H9 (cell line): ENCODE results near the gene LTBP4. TPM values are rescaled to one million over a fixed set of nuclear protein-coding genes. Genes with fewer than 3 reads are reported as not detected.

ENCODE experiments used
- DNase-seq: peaks from one replicate; pipeline ENCODE4 v3.0.0-alpha.2; 2017
- H2AFZ ChIP-seq: one replicate; pipeline ENCODE4 v1.6.1; 2013; ENCODE audit warnings: mild to moderate bottlenecking, low read length, control low read depth, moderate library complexity
- H2AK5ac ChIP-seq: 2 replicates; pipeline ENCODE4 v1.6.1; 2013; ENCODE audit warnings: low read length, control low read depth, mixed read lengths; ENCODE audit not compliant: insufficient read length
- H2BK120ac ChIP-seq: one replicate; pipeline ENCODE4 v1.6.1; 2013; ENCODE audit warnings: low read depth, mild to moderate bottlenecking, low read length, control low read depth, inconsistent platforms; ENCODE audit not compliant: poor library complexity, severe bottlenecking
- H2BK12ac ChIP-seq: 2 replicates; pipeline ENCODE4 v1.6.1; 2013; ENCODE audit warnings: low read length, control low read depth, mixed read lengths, low read depth; ENCODE audit not compliant: insufficient read length
- H2BK15ac ChIP-seq: 2 replicates; pipeline ENCODE4 v1.6.1; 2013; ENCODE audit warnings: low read depth, low read length, control low read depth
- H2BK20ac ChIP-seq: one replicate; pipeline ENCODE4 v1.6.1; 2013; ENCODE audit warnings: low read depth, mild to moderate bottlenecking, low read length, control low read depth, inconsistent platforms; ENCODE audit not compliant: poor library complexity, severe bottlenecking
- H2BK5ac ChIP-seq: 2 replicates; pipeline ENCODE4 v1.6.1; 2013; ENCODE audit warnings: low read length, control low read depth, mixed read lengths; ENCODE audit not compliant: insufficient read length
- H3K14ac ChIP-seq: 2 replicates; pipeline ENCODE4 v1.6.1; 2013; ENCODE audit warnings: low read length, control low read depth; ENCODE audit not compliant: insufficient read depth
- H3K18ac ChIP-seq: 2 replicates; pipeline ENCODE4 v1.6.1; 2013; ENCODE audit warnings: low read depth, mild to moderate bottlenecking, mixed read lengths, low read length, control low read depth; ENCODE audit not compliant: insufficient read length
- H3K23ac ChIP-seq: 2 replicates; pipeline ENCODE4 v1.6.1; 2013; ENCODE audit warnings: low read length, control low read depth, mixed read lengths, low read depth; ENCODE audit not compliant: insufficient read length
- H3K23me2 ChIP-seq: 2 replicates; pipeline ENCODE4 v1.6.1; 2013; ENCODE audit warnings: low read depth, mild to moderate bottlenecking, mixed read lengths, low read length, control low read depth; ENCODE audit not compliant: insufficient read length, poor library complexity, severe bottlenecking
- H3K27ac ChIP-seq: 2 replicates; pipeline ENCODE4 v1.5.1; 2013; ENCODE audit warnings: low read length, control low read depth, mixed read lengths, low read depth; ENCODE audit not compliant: insufficient read length
- H3K27me3 ChIP-seq: 2 replicates; pipeline ENCODE4 v1.6.1; 2013; ENCODE audit warnings: low read length, control low read depth, inconsistent platforms; ENCODE audit not compliant: insufficient read depth
- H3K4ac ChIP-seq: 2 replicates; pipeline ENCODE4 v1.6.1; 2013; ENCODE audit warnings: low read depth, mild to moderate bottlenecking, control low read depth, inconsistent platforms, low read length, moderate library complexity
- H3K4me1 ChIP-seq: 2 replicates; pipeline ENCODE4 v1.6.1; 2013; ENCODE audit warnings: low read length, control low read depth, inconsistent platforms; ENCODE audit not compliant: insufficient read depth
- H3K4me2 ChIP-seq: 2 replicates; pipeline ENCODE4 v1.6.1; 2013; ENCODE audit warnings: low read length, control low read depth, mixed read lengths; ENCODE audit not compliant: insufficient read length, insufficient read depth
- H3K56ac ChIP-seq: 2 replicates; pipeline ENCODE4 v1.6.1; 2013; ENCODE audit warnings: low read depth, mild to moderate bottlenecking, mixed read lengths, low read length, control low read depth; ENCODE audit not compliant: insufficient read length
- H3K79me1 ChIP-seq: 2 replicates; pipeline ENCODE4 v1.6.1; 2013; ENCODE audit warnings: low read depth, mild to moderate bottlenecking, moderate library complexity, low read length, control low read depth, inconsistent platforms; ENCODE audit not compliant: insufficient read depth, poor library complexity, severe bottlenecking
- H3K79me2 ChIP-seq: 2 replicates; pipeline ENCODE4 v1.6.1; 2013; ENCODE audit warnings: low read length, control low read depth, inconsistent platforms; ENCODE audit not compliant: insufficient read depth
- H3K9ac ChIP-seq: 2 replicates; pipeline ENCODE4 v1.6.1; 2013; ENCODE audit warnings: low read length, control low read depth, mixed read lengths; ENCODE audit not compliant: insufficient read length; ENCODE audit errors: extremely low read depth
- H3K9me3 ChIP-seq: one replicate; pipeline ENCODE4 v1.6.1; 2013; ENCODE audit warnings: low read depth, low read length, inconsistent platforms; ENCODE audit not compliant: control insufficient read depth
- H3T11ph ChIP-seq: one replicate; pipeline ENCODE4 v1.6.1; 2013; ENCODE audit warnings: mild to moderate bottlenecking, low read length, control low read depth, inconsistent platforms
- H4K20me1 ChIP-seq: one replicate; pipeline ENCODE4 v1.6.1; 2013; ENCODE audit not compliant: control insufficient read depth, insufficient read length, insufficient read depth
- H4K5ac ChIP-seq: 2 replicates; pipeline ENCODE4 v1.6.1; 2013; ENCODE audit warnings: low read depth, mild to moderate bottlenecking, mixed read lengths, low read length, control low read depth; ENCODE audit not compliant: insufficient read length
- H4K8ac ChIP-seq: replicated peaks from 2 replicates; pipeline ENCODE4 v1.6.1; 2013; ENCODE audit warnings: low read length, control low read depth, mixed read lengths, low read depth; ENCODE audit not compliant: insufficient read length
- H4K91ac ChIP-seq: 2 replicates; pipeline ENCODE4 v1.6.1; 2013; ENCODE audit warnings: low read depth, mild to moderate bottlenecking, moderate library complexity, mixed read lengths, low read length, control low read depth; ENCODE audit not compliant: insufficient read length
- H3K27ac Mint-ChIP-seq, 3 experiments: 2 replicates in 2 of 3; 3 replicates in 1 of 3; pipeline ENCODE4 v1.8.0; 2020 to 2021; ENCODE audit warnings: mixed read lengths in 3 of 3, mild to moderate bottlenecking in 1 of 3, moderate library complexity in 1 of 3
- H3K27me3 Mint-ChIP-seq: 2 replicates; pipeline ENCODE4 v1.8.0; 2021; ENCODE audit warnings: low read depth, mild to moderate bottlenecking, moderate library complexity, mixed read lengths
- H3K36me3 Mint-ChIP-seq, 3 experiments: 2 replicates in 2 of 3; 3 replicates in 1 of 3; pipeline ENCODE4 v1.8.0; 2020 to 2021; ENCODE audit warnings: low read depth in 3 of 3, mixed read lengths in 3 of 3; ENCODE audit not compliant: insufficient read depth in 1 of 3
- H3K4me1 Mint-ChIP-seq, 2 experiments: 2 replicates each; pipeline ENCODE4 v1.8.0; 2020; ENCODE audit warnings: mixed read lengths in 2 of 2
- H3K4me3 Mint-ChIP-seq, 2 experiments: 2 replicates in 1 of 2; 3 replicates in 1 of 2; pipeline ENCODE4 v1.8.0; 2020 to 2021; ENCODE audit warnings: mild to moderate bottlenecking in 2 of 2, mixed read lengths in 2 of 2, moderate library complexity in 1 of 2
- H3K9me3 Mint-ChIP-seq, 2 experiments: 2 replicates in 1 of 2; 3 replicates in 1 of 2; pipeline ENCODE4 v1.8.0; 2020; ENCODE audit warnings: mild to moderate bottlenecking in 2 of 2, mixed read lengths in 2 of 2, moderate library complexity in 1 of 2
- WGBS: extraction: QIAGEN DNeasy Blood & Tissue Kit; methylation state at CpG from one replicate; pipeline ENCODE4 v1.1.7; 2013; ENCODE audit warnings: missing lambda C conversion rate, low lambda C conversion rate, mixed read lengths; ENCODE audit not compliant: insufficient read length; ENCODE audit errors: extremely low coverage; 5-methylcytosine and 5-hydroxymethylcytosine counted together
- total RNA-seq: library from RNA; stranded (reverse); gene quantifications from 2 replicates; pipeline ENCODE4 v1.2.1, GENCODE V29; 2021
- TF ChIP-seq, protein P1 (sequence below): fragments of 200-600 bp; sonication (generic); conservative IDR thresholded peaks from 3 replicates; pipeline ENCODE4 v1.8.0; 2021; ENCODE audit warnings: antibody characterized with exemption, mild to moderate bottlenecking

Gene LTBP4
- total RNA-seq, 1 experiment from 2014 or later: 129 TPM

DNA sequence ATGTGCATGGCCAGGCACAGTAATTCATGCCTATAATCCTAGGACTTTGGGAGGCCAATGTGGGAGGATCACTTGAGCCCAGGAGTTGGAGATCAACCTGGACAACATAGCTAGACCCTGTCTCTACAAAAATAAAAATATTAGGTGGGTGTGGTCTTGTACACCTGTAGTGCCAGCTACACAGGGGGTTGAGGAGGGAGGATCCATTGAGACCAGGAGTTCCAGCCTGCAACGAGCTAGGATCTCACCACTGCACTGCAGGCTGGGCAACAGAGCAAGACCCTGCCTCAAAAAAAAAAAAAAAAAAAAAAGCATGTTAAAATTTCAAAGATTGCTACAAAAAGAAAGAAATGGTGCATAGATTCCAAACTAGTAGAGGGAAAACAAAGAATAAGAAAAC is 37.2 kb downstream of the LTBP4 start:
- H3K23me2 ChIP-seq: no peaks in the 10 kb centered on the region
- no peak overlapping the region for H4K5ac ChIP-seq
- no peak overlapping the region for H2BK12ac ChIP-seq
- no peak overlapping the region for H3T11ph ChIP-seq
- no peak overlapping the region for H4K91ac ChIP-seq
- H3K4me1 ChIP-seq: peaks cover 3% of the 10 kb centered on the region; the same call in 1 of the 2 replicates
- H2BK15ac ChIP-seq: no peak overlapping the region
- Mint-ChIP-seq H3K36me3 (no peaks in the 10 kb centered on the region), H3K4me3 (no peak overlapping the region; a peak in 1 of 5 replicates), H3K9me3 (no peaks in the 10 kb centered on the region; a peak in 1 of 5 replicates), H3K4me1 (peaks cover 16 to 17% of the 10 kb centered on the region in 2 experiments), H3K27me3 (peaks cover 34% of the 10 kb centered on the region), H3K27ac (no peak overlapping the region; a peak in 1 of 7 replicates)
- H3K4me2 ChIP-seq: no peak overlapping the region
- no peaks in the 10 kb centered on the region for H3K9me3 ChIP-seq
- H2BK120ac ChIP-seq: no peak overlapping the region
- no peak for DNase-seq
- no peak overlapping the region for H2AFZ ChIP-seq
- H2BK5ac ChIP-seq: no peak overlapping the region
- no peak overlapping the region for H2BK20ac ChIP-seq
- no peak overlapping the region for H3K4ac ChIP-seq
- H3K56ac ChIP-seq: no peak overlapping the region
- no peak overlapping the region for H3K18ac ChIP-seq
- H3K27ac ChIP-seq: no peak overlapping the region
- H3K14ac ChIP-seq: no peak overlapping the region
- no peak overlapping the region for H4K8ac ChIP-seq
- no peaks in the 10 kb centered on the region for H3K79me2 ChIP-seq
- H3K79me1 ChIP-seq: no peaks in the 10 kb centered on the region
- no peaks in the 10 kb centered on the region; the same call in 1 of the 2 replicates for H3K27me3 ChIP-seq
- no peak overlapping the region for H3K9ac ChIP-seq
- TF ChIP-seq, protein P1, sequence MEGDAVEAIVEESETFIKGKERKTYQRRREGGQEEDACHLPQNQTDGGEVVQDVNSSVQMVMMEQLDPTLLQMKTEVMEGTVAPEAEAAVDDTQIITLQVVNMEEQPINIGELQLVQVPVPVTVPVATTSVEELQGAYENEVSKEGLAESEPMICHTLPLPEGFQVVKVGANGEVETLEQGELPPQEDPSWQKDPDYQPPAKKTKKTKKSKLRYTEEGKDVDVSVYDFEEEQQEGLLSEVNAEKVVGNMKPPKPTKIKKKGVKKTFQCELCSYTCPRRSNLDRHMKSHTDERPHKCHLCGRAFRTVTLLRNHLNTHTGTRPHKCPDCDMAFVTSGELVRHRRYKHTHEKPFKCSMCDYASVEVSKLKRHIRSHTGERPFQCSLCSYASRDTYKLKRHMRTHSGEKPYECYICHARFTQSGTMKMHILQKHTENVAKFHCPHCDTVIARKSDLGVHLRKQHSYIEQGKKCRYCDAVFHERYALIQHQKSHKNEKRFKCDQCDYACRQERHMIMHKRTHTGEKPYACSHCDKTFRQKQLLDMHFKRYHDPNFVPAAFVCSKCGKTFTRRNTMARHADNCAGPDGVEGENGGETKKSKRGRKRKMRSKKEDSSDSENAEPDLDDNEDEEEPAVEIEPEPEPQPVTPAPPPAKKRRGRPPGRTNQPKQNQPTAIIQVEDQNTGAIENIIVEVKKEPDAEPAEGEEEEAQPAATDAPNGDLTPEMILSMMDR: no peak
- H2AK5ac ChIP-seq: no peak overlapping the region
- no peak overlapping the region for H3K23ac ChIP-seq
- no CpG with 5 or more reads among the region's 1 CpG for WGBS
- no peaks in the 10 kb centered on the region for H4K20me1 ChIP-seq
